NB4 (cell line): Measurements from ENCODE around the gene CTRB2.

Experiments used
- DNase-seq: peaks from one replicate; pipeline ENCODE4 v3.0.0; 2010; ENCODE audit warnings: low read depth
- H3K4me3 ChIP-seq: one replicate; pipeline ENCODE4 v1.5.1; 2011; ENCODE audit warnings: mild to moderate bottlenecking, low read depth, low read length, moderate library complexity
- CTCF ChIP-seq: IDR thresholded peaks from one replicate; pipeline ENCODE4 v1.5.1; 2012; ENCODE audit warnings: low read depth, low read length
- MYC ChIP-seq: IDR thresholded peaks from 2 replicates; pipeline ENCODE4 v1.6.1; 2011; ENCODE audit warnings: low read depth, low read length
- POLR2A ChIP-seq: IDR thresholded peaks from 2 replicates; pipeline ENCODE4 v1.6.1; 2011; ENCODE audit warnings: mild to moderate bottlenecking; ENCODE audit not compliant: insufficient read length; ENCODE audit errors: extremely low read depth
- TF ChIP-seq, protein P1 (sequence below): IDR thresholded peaks from 2 replicates; pipeline ENCODE4 v1.6.1; 2011; ENCODE audit warnings: low read depth, low read length

The CTRB2 gene

DNA sequence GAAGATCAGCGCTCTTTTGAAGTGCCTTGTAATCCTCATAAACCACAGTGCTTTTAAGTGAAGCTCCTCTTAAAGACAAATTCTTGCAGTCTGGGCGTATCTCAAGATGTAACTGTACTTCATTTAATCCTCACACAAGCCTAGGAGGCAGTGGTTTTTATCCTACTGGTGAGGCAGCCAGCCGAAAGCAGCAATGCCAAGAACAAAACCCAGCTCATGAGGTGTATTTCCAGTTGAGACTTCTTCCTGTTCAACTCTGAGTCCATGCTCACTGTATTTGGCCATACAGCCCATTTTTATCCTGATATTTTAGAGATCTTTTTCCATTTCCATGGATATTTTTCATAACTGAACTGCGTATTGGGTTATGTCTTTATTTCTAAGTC, 13.7 kb downstream of the CTRB2 start:
- TF ChIP-seq CTCF, result no peak
- no peak for TF ChIP-seq MYC
- no peak for TF ChIP-seq POLR2A
- TF ChIP-seq, protein P1, sequence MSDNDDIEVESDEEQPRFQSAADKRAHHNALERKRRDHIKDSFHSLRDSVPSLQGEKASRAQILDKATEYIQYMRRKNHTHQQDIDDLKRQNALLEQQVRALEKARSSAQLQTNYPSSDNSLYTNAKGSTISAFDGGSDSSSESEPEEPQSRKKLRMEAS, result no peak
- H3K4me3 ChIP-seq, result no peak overlapping the region
- DNase-seq, result no peak

GRCh38 chr16:75192606-75193264, 14.2 kb downstream of the CTRB2 start:
- no peak for DNase-seq
- TF ChIP-seq CTCF (no peak), MYC (no peak), POLR2A (no peak)
- TF ChIP-seq, protein P1, result no peak
- no peak overlapping the region for H3K4me3 ChIP-seq

DNA sequence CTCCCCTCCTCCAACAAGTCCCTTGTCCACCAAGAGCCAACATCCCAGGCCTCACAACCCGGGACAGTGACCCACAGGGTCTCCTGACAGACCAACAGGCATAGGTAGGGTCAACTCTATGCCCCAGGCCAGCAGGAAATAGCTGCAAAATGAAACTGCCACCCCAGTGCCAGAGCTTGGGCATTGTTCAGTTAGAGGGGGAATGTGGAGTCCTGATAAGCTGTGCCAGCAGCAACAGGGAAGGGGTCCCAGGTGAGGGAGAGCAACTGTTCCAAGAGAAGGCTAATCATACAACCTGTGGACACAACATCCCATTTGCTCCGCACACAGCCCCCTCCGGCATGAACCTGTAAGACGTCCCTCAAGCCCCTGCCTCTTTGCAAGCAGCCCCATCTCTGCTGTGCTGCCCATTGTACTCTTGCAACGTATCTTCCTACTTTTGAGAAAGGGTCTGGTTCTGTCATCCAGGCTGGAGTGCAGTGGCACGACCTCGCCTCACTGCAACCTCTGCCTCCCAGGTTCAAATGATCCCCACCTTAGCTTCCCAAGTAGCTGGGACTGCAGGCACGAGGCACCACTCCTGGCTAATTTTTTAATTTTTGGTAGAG, 17.2 kb downstream of the CTRB2 start:
- TF ChIP-seq, protein P1, result no peak
- TF ChIP-seq MYC, result no peak
- no peak for TF ChIP-seq POLR2A

GRCh38 chr16:75188832-75189477, 18.0 kb downstream of the CTRB2 start:
- TF ChIP-seq MYC (no peak), CTCF (no peak), POLR2A (no peak)
- TF ChIP-seq, protein P1, result no peak
- no peak for DNase-seq
- H3K4me3 ChIP-seq, result no peak overlapping the region

More for the DNA sequence above, 17.2 kb downstream of the CTRB2 start:
- no peak overlapping the region for H3K4me3 ChIP-seq
- no peak for DNase-seq

DNA sequence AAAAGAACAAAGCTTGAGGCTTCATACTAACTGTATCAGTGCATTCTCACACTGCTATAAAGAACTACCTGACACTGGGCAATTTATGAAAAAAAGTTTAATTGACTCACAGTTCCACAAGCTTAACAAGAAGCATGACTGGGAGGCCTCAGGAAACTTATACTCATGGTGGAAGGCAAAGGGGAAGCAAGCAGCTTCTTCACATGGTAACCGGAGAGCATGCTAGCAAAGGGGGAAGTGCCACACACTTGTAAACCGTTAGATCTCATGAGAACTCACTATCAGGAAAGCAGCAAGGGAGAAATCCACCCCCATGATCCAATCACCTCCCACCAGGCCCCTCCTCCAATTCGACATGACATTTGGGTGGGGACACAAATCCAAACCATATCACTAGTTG, 25.3 kb downstream of the CTRB2 start:
- H3K4me3 ChIP-seq, result no peak overlapping the region
- no peak for TF ChIP-seq CTCF
- TF ChIP-seq, protein P1, result peak; percentile 53
- 0 out of 2 replicates have a peak, but pooled peaks have one; percentile 8 for TF ChIP-seq MYC
- no peak for TF ChIP-seq POLR2A
- DNase-seq, result peak; percentile 88

GRCh38 chr16:75179208-75179607, 27.8 kb downstream of the CTRB2 start:
- no peak overlapping the region for H3K4me3 ChIP-seq
- DNase-seq, result no peak
- TF ChIP-seq, protein P1, result no peak
- no peak for TF ChIP-seq CTCF
- TF ChIP-seq MYC, result no peak
- no peak for TF ChIP-seq POLR2A
